GM23248 (cell line): Measurements from ENCODE around the gene EIF4G3. TPM values are rescaled to one million over a fixed set of nuclear protein-coding genes. Genes with fewer than 3 reads are reported as not detected.

Experiments
- DNase-seq: peaks from one replicate; pipeline ENCODE4 v3.0.0-alpha.2; 2015
- H2AFZ ChIP-seq: fragments of 200-600 bp; sonication (generic); 2 replicates; pipeline ENCODE4 v1.6.1; 2016; ENCODE audit warnings: antibody characterized with exemption
- H3F3A ChIP-seq: fragments of 200-600 bp; sonication (generic); 2 replicates; pipeline ENCODE4 v1.6.1; 2016; ENCODE audit warnings: mild to moderate bottlenecking, antibody characterized with exemption, mixed run types; ENCODE audit not compliant: insufficient read depth
- H3K27ac ChIP-seq: fragments of 200-600 bp; sonication (generic); 2 replicates; pipeline ENCODE4 v1.5.1; 2016; ENCODE audit warnings: mild to moderate bottlenecking
- H3K27me3 ChIP-seq: fragments of 200-600 bp; sonication (generic); replicated peaks from 2 replicates; pipeline ENCODE4 v1.6.1; 2016; ENCODE audit warnings: mild to moderate bottlenecking; ENCODE audit not compliant: insufficient read depth
- H3K36me3 ChIP-seq: fragments of 200-600 bp; sonication (generic); 2 replicates; pipeline ENCODE4 v1.6.1; 2016; ENCODE audit warnings: low read depth, mild to moderate bottlenecking
- H3K4me1 ChIP-seq: fragments of 200-600 bp; sonication (generic); 2 replicates; pipeline ENCODE4 v1.6.1; 2016; ENCODE audit warnings: mild to moderate bottlenecking; ENCODE audit not compliant: insufficient read depth
- H3K4me2 ChIP-seq: fragments of 200-600 bp; sonication (generic); one replicate; pipeline ENCODE4 v1.6.1; 2016; ENCODE audit warnings: mild to moderate bottlenecking; ENCODE audit not compliant: unreplicated experiment
- H3K4me3 ChIP-seq: fragments of 200-600 bp; sonication (generic); 2 replicates; pipeline ENCODE4 v1.5.1; 2016; ENCODE audit warnings: mild to moderate bottlenecking
- H3K79me2 ChIP-seq: fragments of 200-600 bp; sonication (generic); 2 replicates; pipeline ENCODE4 v1.6.1; 2016; ENCODE audit warnings: mild to moderate bottlenecking; ENCODE audit not compliant: insufficient read depth
- H3K9ac ChIP-seq: fragments of 200-600 bp; sonication (generic); 2 replicates; pipeline ENCODE4 v1.6.1; 2016; ENCODE audit warnings: mild to moderate bottlenecking
- H3K9me2 ChIP-seq: fragments of 200-600 bp; sonication (generic); 2 replicates; pipeline ENCODE4 v1.6.1; 2016; ENCODE audit warnings: mixed run types, mild to moderate bottlenecking, moderate library complexity; ENCODE audit not compliant: insufficient read depth
- H3K9me3 ChIP-seq: fragments of 200-600 bp; sonication (generic); one replicate; pipeline ENCODE4 v1.6.1; 2017; ENCODE audit warnings: low read depth
- H4K20me1 ChIP-seq: fragments of 200-600 bp; sonication (generic); 2 replicates; pipeline ENCODE4 v1.6.0; 2016; ENCODE audit not compliant: insufficient read depth
- EZH2 ChIP-seq: fragments of 200-600 bp; sonication (generic); IDR thresholded peaks from 2 replicates; pipeline ENCODE4 v1.6.1; 2018; ENCODE audit warnings: antibody characterized with exemption, mild to moderate bottlenecking; ENCODE audit not compliant: insufficient read depth, poor library complexity, severe bottlenecking
- EZH2phosphoT487 ChIP-seq: fragments of 200-600 bp; sonication (generic); IDR thresholded peaks from 2 replicates; pipeline ENCODE4 v1.6.1; 2018; ENCODE audit warnings: antibody characterized with exemption, moderate library complexity, mild to moderate bottlenecking, low read depth; ENCODE audit not compliant: insufficient read depth
- whole genome bisulfite sequencing, 2 experiments: methylation state at CpG; one replicate each; pipeline ENCODE4 v1.1.6; 2015 to 2017; ENCODE audit warnings: low lambda C conversion rate in 2 of 2, low coverage in 1 of 2; ENCODE audit errors: missing lambda C conversion rate in 2 of 2; 5-methylcytosine and 5-hydroxymethylcytosine counted together
- in situ Hi-C: fragments of 300-500 bp; cut with MboI; formaldehyde crosslinking; loops from 2 replicates; pipeline ENCODE4 v1.15.0; 2020
- polyA plus RNA-seq: library from polyadenylated mRNA; unstranded; fragments of >200 nt; fragmentation: Nextera tagmentation; extraction: Ambion mirVana; gene quantifications from 2 replicates; pipeline ENCODE4 v1.2.1, GENCODE V29; 2016
- total RNA-seq: library from RNA; depleted of rRNA; stranded (reverse); fragments of >200 nt; shearing (Covaris generic); gene quantifications from 2 replicates; pipeline ENCODE4 v1.2.3, GENCODE V29; 2014

Gene EIF4G3
- total and polyA plus RNA-seq, 2 experiments from 2014 or later = 24.0 to 43.1 TPM

DNA sequence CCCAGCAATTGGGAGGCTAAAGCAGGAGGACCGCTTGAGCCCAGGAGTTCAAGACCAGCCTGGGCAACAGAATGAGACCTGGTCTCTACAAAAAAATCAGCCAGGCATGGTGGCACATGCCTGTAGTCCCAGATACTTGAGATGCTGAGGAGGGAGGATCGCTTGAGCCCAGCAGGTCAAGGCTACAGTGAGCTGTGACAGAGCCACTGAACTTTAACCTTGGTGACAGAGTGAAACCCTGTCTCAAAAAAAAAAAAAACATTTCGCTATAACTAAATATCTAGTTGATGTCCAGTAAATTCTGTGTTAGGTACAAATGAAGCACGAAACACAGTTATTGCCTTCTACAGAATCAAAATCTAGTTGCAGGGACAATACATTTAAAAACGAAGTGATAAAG, 293.9 kb downstream of the EIF4G3 start:
- peaks cover 32% of the 10 kb centered on the region for H3K36me3 ChIP-seq
- no peak for DNase-seq
- peaks cover 14% of the 10 kb centered on the region; the same call in 1 of the 2 replicates for H3F3A ChIP-seq
- no peaks in the 10 kb centered on the region for H3K9me3 ChIP-seq
- 97 to 98% methylated on average over 5 of the region's 5 CpGs for WGBS, 2 experiments
- no peaks in the 10 kb centered on the region for H3K27me3 ChIP-seq
- TF ChIP-seq EZH2 (no peak), EZH2phosphoT487 (no peak)
- H3K4me1 ChIP-seq = peaks cover 7% of the 10 kb centered on the region; the same call in 1 of the 2 replicates
- no peak overlapping the region for H3K27ac ChIP-seq
- H3K4me3 ChIP-seq = no peak overlapping the region
- in situ Hi-C loops = no loop called here
- no peaks in the 10 kb centered on the region for H4K20me1 ChIP-seq
- no peak overlapping the region for H3K4me2 ChIP-seq
- H2AFZ ChIP-seq = no peak overlapping the region
- H3K9ac ChIP-seq = no peak overlapping the region
- H3K9me2 ChIP-seq = no peaks in the 10 kb centered on the region
- H3K79me2 ChIP-seq = no peaks in the 10 kb centered on the region

DNA sequence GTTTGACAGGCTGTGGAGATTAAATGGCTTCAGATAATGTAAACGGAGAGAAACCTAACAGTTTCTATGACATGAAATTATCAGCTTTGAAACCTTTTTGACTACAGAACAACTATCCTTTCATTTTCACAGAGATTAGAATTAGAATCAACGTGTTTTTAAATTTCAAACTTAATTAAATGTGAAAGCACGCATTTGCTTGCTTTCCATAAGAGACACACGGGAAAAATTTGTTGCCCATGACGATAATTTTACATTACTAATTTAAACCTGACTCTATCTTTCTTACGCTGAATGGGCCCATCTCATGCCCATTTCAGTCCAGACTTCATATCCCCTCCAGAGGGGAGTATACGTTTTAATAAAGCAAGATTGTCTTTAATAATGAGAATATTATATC, 297.9 kb downstream of the EIF4G3 start:
- peaks cover 5% of the 10 kb centered on the region; the same call in 1 of the 2 replicates for H3K4me1 ChIP-seq
- no peak overlapping the region for H3K9ac ChIP-seq
- no peak overlapping the region for H3K4me2 ChIP-seq
- no peaks in the 10 kb centered on the region for H3K9me2 ChIP-seq
- H3K4me3 ChIP-seq = no peak overlapping the region
- in situ Hi-C loops = no loop called here
- H3K27me3 ChIP-seq = no peaks in the 10 kb centered on the region
- H3K36me3 ChIP-seq = peaks cover 41% of the 10 kb centered on the region; the same call in 1 of the 2 replicates
- no peaks in the 10 kb centered on the region for H3K79me2 ChIP-seq
- no peak overlapping the region for H2AFZ ChIP-seq
- no peak for DNase-seq
- H3K27ac ChIP-seq = no peak overlapping the region
- no peaks in the 10 kb centered on the region for H3K9me3 ChIP-seq
- H3F3A ChIP-seq = no peaks in the 10 kb centered on the region
- 97 to 98% methylated on average over 7 of the region's 7 CpGs for WGBS, 2 experiments
- TF ChIP-seq EZH2phosphoT487 (no peak), EZH2 (no peak)
- H4K20me1 ChIP-seq = no peaks in the 10 kb centered on the region

DNA sequence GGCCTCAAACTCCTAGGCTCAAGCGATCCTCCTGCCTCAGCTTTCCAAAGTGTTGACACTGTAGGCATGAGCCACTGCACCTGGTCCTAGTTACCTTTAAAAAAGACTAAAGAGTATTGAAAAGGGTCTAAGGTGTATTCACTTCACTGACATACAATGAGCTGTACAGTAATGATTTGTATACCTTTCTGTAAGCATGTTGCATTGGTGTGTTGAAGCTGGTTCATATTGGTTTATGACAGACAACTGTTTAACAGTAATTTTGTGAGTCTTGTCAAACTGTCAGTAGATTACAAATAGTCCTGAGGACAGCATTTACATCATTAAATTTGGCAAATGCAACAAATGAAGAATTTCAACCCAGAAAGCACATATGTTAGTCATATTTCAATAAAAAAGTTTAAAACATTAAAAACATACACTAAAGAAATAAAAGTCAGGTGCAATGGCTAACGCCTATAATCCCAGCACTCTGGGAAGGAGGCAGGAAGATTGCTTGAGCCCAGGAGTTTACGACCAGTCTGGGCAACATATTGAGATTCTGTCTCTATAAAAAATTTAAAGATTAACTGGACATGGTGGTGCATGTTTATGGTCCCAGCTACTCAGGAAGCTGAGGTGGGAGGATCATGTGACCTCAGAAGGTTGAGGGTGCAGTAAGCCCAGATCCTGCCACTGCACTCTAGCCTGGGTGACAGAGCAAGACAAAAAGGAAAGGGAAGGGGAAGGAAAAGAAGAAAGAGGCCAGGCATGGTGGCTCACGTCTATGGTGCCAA, 301.3 kb downstream of the EIF4G3 start:
- WGBS, 2 experiments = 83 to 95% methylated on average over 4 of the region's 4 CpGs
- no peak overlapping the region for H3K4me2 ChIP-seq
- H3K9me2 ChIP-seq = no peaks in the 10 kb centered on the region
- in situ Hi-C loops = no loop called here
- no peaks in the 10 kb centered on the region for H3K27me3 ChIP-seq
- no peak overlapping the region for H3K9ac ChIP-seq
- no peak overlapping the region for H2AFZ ChIP-seq
- no peak overlapping the region for H3K4me3 ChIP-seq
- no peaks in the 10 kb centered on the region for H4K20me1 ChIP-seq
- no peak overlapping the region for H3K27ac ChIP-seq
- peaks cover 44% of the 10 kb centered on the region for H3K36me3 ChIP-seq
- no peaks in the 10 kb centered on the region for H3F3A ChIP-seq
- TF ChIP-seq EZH2phosphoT487 (no peak), EZH2 (no peak)
- no peaks in the 10 kb centered on the region for H3K4me1 ChIP-seq
- H3K79me2 ChIP-seq = no peaks in the 10 kb centered on the region
- H3K9me3 ChIP-seq = no peaks in the 10 kb centered on the region
- no peak for DNase-seq

DNA sequence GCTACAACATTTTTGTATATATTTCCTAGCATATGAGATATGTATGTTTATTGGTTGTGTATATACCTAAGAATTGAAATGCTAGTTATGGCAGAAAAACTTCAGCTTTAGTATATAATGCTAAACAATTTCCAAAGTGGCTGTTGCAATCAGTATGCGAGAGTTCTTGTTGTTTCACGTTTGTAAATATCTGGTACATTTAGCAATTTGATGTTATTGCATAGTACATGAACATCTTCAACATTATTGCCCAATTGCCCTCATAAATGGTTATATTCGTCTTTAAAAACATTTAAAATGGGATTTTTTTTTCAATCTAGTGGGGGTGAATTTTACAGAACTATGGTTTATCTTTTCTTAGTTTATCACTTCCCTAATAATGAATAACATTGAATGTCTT, 303.4 kb downstream of the EIF4G3 start:
- no peak overlapping the region for H3K27ac ChIP-seq
- no peak overlapping the region for H3K9ac ChIP-seq
- DNase-seq = no peak
- H3K4me1 ChIP-seq = no peaks in the 10 kb centered on the region
- no peaks in the 10 kb centered on the region for H3K79me2 ChIP-seq
- no peaks in the 10 kb centered on the region for H3F3A ChIP-seq
- no peak overlapping the region for H3K4me2 ChIP-seq
- H4K20me1 ChIP-seq = no peaks in the 10 kb centered on the region
- H2AFZ ChIP-seq = no peak overlapping the region
- no peaks in the 10 kb centered on the region for H3K27me3 ChIP-seq
- TF ChIP-seq EZH2phosphoT487 = no peak
- TF ChIP-seq EZH2 = no peak
- no peak overlapping the region for H3K4me3 ChIP-seq
- H3K9me3 ChIP-seq = no peaks in the 10 kb centered on the region
- no peaks in the 10 kb centered on the region for H3K9me2 ChIP-seq
- peaks cover 24% of the 10 kb centered on the region for H3K36me3 ChIP-seq
- WGBS, 2 experiments = 94 to 99% methylated on average over 3 of the region's 3 CpGs
- in situ Hi-C loops = no loop called here
